Urinary bladder (tissue), 4 donors: ENCODE data around the gene YTHDC2. TPM values are rescaled to one million over a fixed set of nuclear protein-coding genes. Genes with fewer than 3 reads are reported as not detected.
"Not testable (repeated sequence)": the region's sequence is repeated elsewhere in the genome, so short reads cannot be mapped to it uniquely, and the experiment has no call there.

Experiments
- DNase-seq: peaks from one replicate; pipeline ENCODE4 v3.0.0-alpha.2; 2015; ENCODE audit errors: extremely low spot score
- H3K27ac ChIP-seq: one replicate; pipeline ENCODE4 v1.5.1; 2013; ENCODE audit warnings: low read depth, mild to moderate bottlenecking, moderate library complexity
- H3K36me3 ChIP-seq: one replicate; pipeline ENCODE4 v1.6.1; 2013; ENCODE audit warnings: mild to moderate bottlenecking, moderate library complexity; ENCODE audit not compliant: insufficient read depth
- H3K4me1 ChIP-seq: one replicate; pipeline ENCODE4 v1.6.1; 2013; ENCODE audit warnings: mild to moderate bottlenecking, moderate library complexity; ENCODE audit not compliant: insufficient read depth
- H3K4me3 ChIP-seq: one replicate; pipeline ENCODE4 v1.5.1; 2013; ENCODE audit warnings: low read depth, low read length
- WGBS: extraction: QIAGEN DNeasy Blood & Tissue Kit; methylation state at CpG from one replicate; pipeline ENCODE4 v1.1.7; 2013; 5-methylcytosine and 5-hydroxymethylcytosine counted together
- polyA plus RNA-seq: library from polyadenylated mRNA; stranded (reverse); fragments of 200-250 nt; gene quantifications from one replicate; pipeline ENCODE4 v1.2.3, GENCODE V29; 2013
- total RNA-seq: library from RNA; depleted of rRNA; stranded (reverse); fragments of >200 nt; gene quantifications from one replicate; pipeline ENCODE4 v1.2.3, GENCODE V29; 2014
- donor health status: healthy with polysubstance abuse.
- donor health status: healthy.

The YTHDC2 gene
- total and polyA plus RNA-seq, 2 donors: 9.5 to 69.1 TPM

DNA sequence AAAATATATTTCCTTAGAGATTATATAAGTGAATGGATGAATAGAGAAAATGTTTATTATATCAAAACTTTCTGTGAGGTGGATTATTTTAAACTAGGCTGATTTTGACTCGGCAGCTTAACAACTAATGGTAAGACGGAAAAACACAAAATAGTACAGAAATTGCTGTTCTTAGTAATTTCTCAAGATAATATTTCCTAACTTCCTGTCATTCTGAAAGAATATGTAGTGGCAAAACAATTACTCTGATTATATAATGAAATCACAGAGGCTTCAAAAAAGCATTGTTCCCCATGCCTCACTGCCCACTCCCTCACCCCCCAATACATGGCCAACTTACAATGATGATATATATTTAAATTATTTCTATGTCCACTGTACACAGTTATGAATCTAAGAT lies 85.4 kb downstream of the YTHDC2 start:
- no peak for DNase-seq
- no peaks in the 10 kb centered on the region for H3K4me1 ChIP-seq
- H3K27ac ChIP-seq: no peak overlapping the region
- no peak overlapping the region for H3K4me3 ChIP-seq
- no peaks in the 10 kb centered on the region for H3K36me3 ChIP-seq
- WGBS: 80% methylated on average over 2 of the region's 2 CpGs

GRCh38 chr5:113600255-113600905 lies 86.9 kb downstream of the YTHDC2 start:
- no peak for DNase-seq
- Histone ChIP-seq H3K27ac (no peak overlapping the region), H3K4me1 (no peaks in the 10 kb centered on the region), H3K4me3 (no peak overlapping the region), H3K36me3 (no peaks in the 10 kb centered on the region)
- 30% methylated on average over 4 of the region's 4 CpGs for WGBS

GRCh38 chr5:113601423-113601822 lies 87.9 kb downstream of the YTHDC2 start:
- Histone ChIP-seq H3K4me1 (no peaks in the 10 kb centered on the region), H3K4me3 (no peak overlapping the region), H3K27ac (no peak overlapping the region), H3K36me3 (no peaks in the 10 kb centered on the region)
- WGBS: 72% methylated on average over 1 of the region's 1 CpG
- no peak for DNase-seq

DNA sequence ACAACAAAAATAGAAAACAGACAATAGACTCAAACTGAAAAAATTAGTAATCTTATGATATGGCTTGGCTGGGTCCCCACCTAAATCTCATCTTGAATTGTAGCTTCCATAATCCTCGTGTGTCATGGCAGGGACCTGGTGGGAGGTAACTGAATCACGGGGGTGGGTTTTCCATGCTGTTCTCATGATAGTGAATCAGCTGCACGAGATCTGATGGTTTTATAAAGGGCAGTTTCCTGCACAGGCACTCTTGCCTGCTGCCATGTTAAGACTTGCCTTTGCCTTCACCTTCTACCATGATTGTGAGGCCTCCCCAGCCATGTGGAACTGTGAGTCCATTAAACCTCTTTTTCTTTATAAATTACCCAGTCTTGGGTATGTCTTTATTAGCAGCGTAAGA lies 89.8 kb downstream of the YTHDC2 start:
- not testable (repeated sequence) for H3K36me3 ChIP-seq, H3K4me3 ChIP-seq, DNase-seq, H3K27ac ChIP-seq, H3K4me1 ChIP-seq
- WGBS: 84% methylated on average over 4 of the region's 4 CpGs

GRCh38 chr5:113606298-113607134 lies 93.0 kb downstream of the YTHDC2 start:
- H3K27ac ChIP-seq: no peak overlapping the region
- H3K4me1 ChIP-seq: no peaks in the 10 kb centered on the region
- H3K4me3 ChIP-seq: no peak overlapping the region
- no peaks in the 10 kb centered on the region for H3K36me3 ChIP-seq
- 42% methylated on average over 13 of the region's 13 CpGs for WGBS
- DNase-seq: no peak

DNA sequence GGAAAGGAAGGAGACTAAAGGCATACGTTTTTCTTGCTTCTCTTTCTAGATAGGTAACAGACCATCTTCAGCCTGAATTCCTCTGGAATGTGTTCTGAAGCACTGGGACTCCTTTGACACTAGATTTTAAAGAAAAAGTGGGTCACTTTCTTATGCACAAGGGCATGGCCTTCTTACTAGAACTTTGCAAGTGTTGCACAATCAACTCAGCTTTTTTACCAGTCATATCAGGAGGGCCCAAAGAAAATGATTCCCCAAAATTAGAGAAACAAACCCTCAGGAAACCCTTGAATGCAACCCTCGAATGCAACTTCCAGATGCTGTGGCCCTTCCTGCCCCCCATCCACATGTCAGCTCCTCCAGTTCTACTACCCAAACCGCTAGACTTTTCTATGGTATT lies 93.9 kb downstream of the YTHDC2 start:
- DNase-seq: no peak
- Histone ChIP-seq H3K27ac (no peak overlapping the region), H3K4me1 (no peaks in the 10 kb centered on the region), H3K4me3 (no peak overlapping the region), H3K36me3 (no peaks in the 10 kb centered on the region)
- 79% methylated on average over 3 of the region's 3 CpGs for WGBS

- WGBS: 62% methylated on average over 3 of the region's 3 CpGs
Observed at GRCh38 chr5:113608113-113608596, 94.7 kb downstream of the YTHDC2 start.

GRCh38 chr5:113612060-113612496 lies 98.6 kb downstream of the YTHDC2 start:
- Histone ChIP-seq H3K36me3 (no peaks in the 10 kb centered on the region), H3K27ac (no peak overlapping the region), H3K4me3 (no peak overlapping the region), H3K4me1 (no peaks in the 10 kb centered on the region)
- under 1% methylated on average over 4 of the region's 4 CpGs for WGBS
- DNase-seq: no peak

More at GRCh38 chr5:113608113-113608596, 94.7 kb downstream of the YTHDC2 start:
- no peaks in the 10 kb centered on the region for H3K4me1 ChIP-seq
- no peak overlapping the region for H3K4me3 ChIP-seq
- DNase-seq: no peak
- H3K27ac ChIP-seq: no peak overlapping the region
- H3K36me3 ChIP-seq: no peaks in the 10 kb centered on the region

GRCh38 chr5:113614191-113614590 lies 100.7 kb downstream of the YTHDC2 start:
- H3K4me1 ChIP-seq: no peaks in the 10 kb centered on the region

DNA sequence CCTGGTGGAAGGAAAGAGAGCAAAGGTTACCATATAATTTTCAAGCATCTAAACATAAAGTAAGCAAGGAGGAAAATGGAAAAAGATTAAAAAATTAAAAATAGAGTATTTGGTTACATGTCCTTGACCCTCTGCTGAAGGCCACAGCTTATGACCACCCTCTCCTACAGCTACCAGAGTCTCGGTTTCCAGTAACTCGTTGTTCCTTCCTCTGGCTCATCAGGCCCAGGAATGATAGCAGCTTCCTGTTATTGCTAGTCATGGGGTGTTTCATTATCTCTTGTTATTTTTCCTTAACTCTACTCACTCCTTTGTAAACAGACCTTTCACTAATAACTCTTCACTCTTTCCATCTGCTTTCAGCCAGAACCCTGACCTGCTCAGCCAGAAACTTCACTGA lies 102.2 kb downstream of the YTHDC2 start:
- WGBS: 34% methylated on average over 2 of the region's 2 CpGs
- DNase-seq: no peak
- no peaks in the 10 kb centered on the region for H3K36me3 ChIP-seq

More at GRCh38 chr5:113614191-113614590, 100.7 kb downstream of the YTHDC2 start:
- Histone ChIP-seq H3K36me3 (no peaks in the 10 kb centered on the region), H3K27ac (no peak overlapping the region), H3K4me3 (no peak overlapping the region)
- WGBS: 65% methylated on average over 1 of the region's 1 CpG
- no peak for DNase-seq

DNA sequence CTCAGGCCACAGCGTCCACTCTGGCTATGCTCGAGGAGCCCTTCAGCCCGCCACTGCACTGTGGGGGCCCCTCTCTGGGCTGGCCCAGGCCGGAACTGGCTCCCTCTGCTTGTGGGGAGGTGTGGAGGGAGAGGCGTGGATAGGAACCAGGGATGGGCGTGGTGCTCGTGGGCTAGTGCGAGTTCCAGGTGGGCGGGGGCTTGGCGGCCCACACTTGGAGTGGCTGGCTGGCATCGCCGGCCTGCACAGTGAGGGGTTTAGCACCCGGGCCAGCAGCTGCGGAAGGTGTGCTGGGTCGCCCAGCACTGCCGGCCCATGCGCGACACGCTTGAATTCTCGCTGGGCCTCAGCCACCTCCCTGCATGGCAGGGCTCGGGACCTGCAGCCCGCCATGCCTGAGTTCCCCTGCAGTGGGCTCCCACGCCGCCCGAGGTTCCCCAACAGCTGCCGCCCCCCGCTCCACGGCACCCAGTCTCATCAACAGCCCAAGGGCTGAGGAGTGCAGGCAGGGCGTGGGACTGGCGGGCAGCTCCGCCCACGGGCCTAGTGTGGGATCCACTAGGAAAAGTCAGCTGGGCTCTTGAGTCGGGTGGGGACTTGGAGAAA lies 103.8 kb downstream of the YTHDC2 start:
- WGBS: 97% methylated on average over 33 of the region's 33 CpGs
- Histone ChIP-seq H3K4me1 (no peaks in the 10 kb centered on the region), H3K27ac (no peak overlapping the region), H3K36me3 (no peaks in the 10 kb centered on the region), H3K4me3 (no peak overlapping the region)
- DNase-seq: no peak

More for the DNA sequence above, 102.2 kb downstream of the YTHDC2 start:
- H3K27ac ChIP-seq: no peak overlapping the region
- no peaks in the 10 kb centered on the region for H3K4me1 ChIP-seq
- no peak overlapping the region for H3K4me3 ChIP-seq

GRCh38 chr5:113632996-113633395 lies 119.5 kb downstream of the YTHDC2 start:
- no peaks in the 10 kb centered on the region for H3K36me3 ChIP-seq
- no peak overlapping the region for H3K4me3 ChIP-seq
- H3K27ac ChIP-seq: no peak overlapping the region
- DNase-seq: no peak
- H3K4me1 ChIP-seq: no peaks in the 10 kb centered on the region

DNA sequence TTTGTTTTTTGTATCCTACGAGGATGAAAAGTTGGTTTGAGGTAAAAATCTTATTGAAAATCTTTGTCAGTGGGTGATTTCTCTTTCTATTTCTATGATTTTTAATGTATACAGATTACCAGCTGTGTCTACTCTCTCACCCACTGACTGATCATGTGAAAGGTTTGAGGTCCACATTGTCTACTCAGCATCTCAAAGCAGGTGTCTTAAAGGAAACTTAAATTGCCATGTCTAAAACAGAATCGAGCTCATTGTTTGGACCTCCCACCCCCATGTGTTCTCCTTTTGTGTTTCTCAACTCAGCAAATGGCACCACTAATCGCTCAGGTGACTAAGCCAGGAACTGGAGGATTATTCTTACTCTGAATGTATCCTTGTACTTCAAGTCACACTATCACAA lies 121.5 kb downstream of the YTHDC2 start:
- H3K4me3 ChIP-seq: no peak overlapping the region
- H3K36me3 ChIP-seq: no peaks in the 10 kb centered on the region
- no peaks in the 10 kb centered on the region for H3K4me1 ChIP-seq
- WGBS: 82% methylated on average over 3 of the region's 3 CpGs
- DNase-seq: no peak
- H3K27ac ChIP-seq: no peak overlapping the region

DNA sequence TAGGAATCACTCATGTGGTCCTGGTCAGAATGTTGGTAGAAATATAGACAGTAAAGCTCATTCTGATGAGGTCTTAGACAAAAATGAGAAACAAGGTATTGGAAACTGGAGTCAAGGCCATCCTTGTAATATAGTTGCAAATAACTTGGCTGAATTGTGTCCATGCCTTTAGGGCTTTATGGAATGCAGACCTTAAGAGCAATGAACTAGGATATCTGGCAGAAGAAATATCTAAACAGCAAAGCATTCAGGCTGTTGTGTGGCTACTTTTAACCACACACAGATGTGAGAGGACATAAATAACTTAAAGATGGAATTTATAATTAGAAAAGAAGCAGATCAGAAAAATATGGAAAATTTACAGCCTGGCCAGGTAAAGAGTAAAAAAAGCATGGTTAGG lies 128.2 kb downstream of the YTHDC2 start:
- H3K4me3 ChIP-seq: no peak overlapping the region
- H3K27ac ChIP-seq: no peak overlapping the region
- no peak for DNase-seq
- no peaks in the 10 kb centered on the region for H3K4me1 ChIP-seq
- no peaks in the 10 kb centered on the region for H3K36me3 ChIP-seq
